Esophagus muscularis mucosa (tissue), 3 donors: ENCODE data around the gene SMIM44.

Experiments used
- CTCF ChIP-seq, 3 experiments: fragments of 200-600 bp in 2 of 3; fragments of 450-650 bp in 1 of 3; sonication (generic) in 2 of 3; IDR thresholded peaks; one replicate each; pipeline ENCODE4 v1.5.1; 2017 to 2019; ENCODE audit warnings: antibody characterized with exemption in 3 of 3, mild to moderate bottlenecking in 2 of 3, moderate library complexity in 1 of 3
- POLR2AphosphoS5 ChIP-seq, 2 donors: sonication (generic); formaldehyde crosslinking; IDR thresholded peaks; one replicate each; pipeline ENCODE4 v1.6.1; 2017; ENCODE audit warnings: antibody characterized with exemption in 2 of 2

- TF ChIP-seq CTCF (IDR thresholded peaks at IDR 0.05) (no peak), POLR2AphosphoS5 (IDR thresholded peaks at IDR 0.05) (peak in 1 of 2 donors; percentile 27)
Observed at GRCh38 chr19:3463714-3464586, 19.3 kb downstream of the SMIM44 start.
